NK-92 (cell line): Measurements from ENCODE around the gene PREX1.

Source experiments
- DNase-seq: peaks from one replicate; lab custom pipeline; 2025; ENCODE audit not compliant: unreplicated experiment; lab: John Stamatoyannopoulos, UW

PREX1 gene

GRCh38 chr20:48627737-48628128, 200.1 kb downstream of the PREX1 start:
- no peak for DNase-seq

GRCh38 chr20:48626938-48627736, 200.7 kb downstream of the PREX1 start:
- DNase-seq = no peak

- no peak for DNase-seq
These were observed 201.4 kb downstream of the PREX1 start for GRCh38 chr20:48626226-48626937.

GRCh38 chr20:48625136-48625900, 202.5 kb downstream of the PREX1 start:
- DNase-seq = no peak

GRCh38 chr20:48624315-48625020, 203.3 kb downstream of the PREX1 start:
- DNase-seq = no peak

GRCh38 chr20:48623906-48624265, 203.9 kb downstream of the PREX1 start:
- DNase-seq = no peak

- DNase-seq = no peak
These were observed 204.5 kb downstream of the PREX1 start for GRCh38 chr20:48623176-48623905.

GRCh38 chr20:48622421-48622820, 205.4 kb downstream of the PREX1 start:
- no peak for DNase-seq

- DNase-seq = no peak
These were observed 206.3 kb downstream of the PREX1 start for GRCh38 chr20:48621376-48622078.

- DNase-seq = no peak
These were observed 207.1 kb downstream of the PREX1 start for GRCh38 chr20:48620507-48621375.

- DNase-seq = no peak
These were observed 207.7 kb downstream of the PREX1 start for GRCh38 chr20:48620154-48620506.

GRCh38 chr20:48619126-48620101, 208.4 kb downstream of the PREX1 start:
- DNase-seq = no peak

GRCh38 chr20:48618631-48619030, 209.2 kb downstream of the PREX1 start:
- DNase-seq = no peak

- no peak for DNase-seq
These were observed 209.7 kb downstream of the PREX1 start for GRCh38 chr20:48618052-48618451.

- DNase-seq = no peak
These were observed 210.3 kb downstream of the PREX1 start for GRCh38 chr20:48617481-48617880.

GRCh38 chr20:48616481-48616880, 211.3 kb downstream of the PREX1 start:
- DNase-seq = no peak

GRCh38 chr20:48615871-48616270, 211.9 kb downstream of the PREX1 start:
- no peak for DNase-seq
